Fibroblast of pulmonary artery (primary cell): ENCODE data around the gene TAF1C.

Experiments
- DNase-seq: peaks from one replicate; pipeline ENCODE4 v3.0.0-alpha.2; 2010; ENCODE audit warnings: low read depth
- H3K4me3 ChIP-seq: replicated peaks from 2 replicates; pipeline ENCODE4 v1.5.1; 2011; ENCODE audit warnings: low read depth, mild to moderate bottlenecking, control low read depth, low read length, moderate library complexity
- CTCF ChIP-seq: IDR thresholded peaks from 2 replicates; pipeline ENCODE4 v1.5.1; 2011; ENCODE audit warnings: mild to moderate bottlenecking, control low read depth, low read length, inconsistent platforms; ENCODE audit errors: missing control alignments

TAF1C gene

GRCh38 chr16:84229471-84229870, 42.6 kb upstream of the TAF1C start:
- no peak for TF ChIP-seq CTCF
- no peak for DNase-seq
- H3K4me3 ChIP-seq, result no peak overlapping the region

GRCh38 chr16:84228256-84228838, 41.5 kb upstream of the TAF1C start:
- no peak for TF ChIP-seq CTCF

GRCh38 chr16:84227548-84227947, 40.7 kb upstream of the TAF1C start:
- H3K4me3 ChIP-seq, result no peak overlapping the region
- TF ChIP-seq CTCF, result no peak
- DNase-seq, result no peak

More at GRCh38 chr16:84228256-84228838, 41.5 kb upstream of the TAF1C start:
- no peak overlapping the region for H3K4me3 ChIP-seq
- DNase-seq, result peak; percentile 91

GRCh38 chr16:84226026-84226425, 39.2 kb upstream of the TAF1C start:
- H3K4me3 ChIP-seq, result no peak overlapping the region
- TF ChIP-seq CTCF, result no peak
- DNase-seq, result no peak

GRCh38 chr16:84225571-84225970, 38.7 kb upstream of the TAF1C start:
- DNase-seq, result no peak
- TF ChIP-seq CTCF, result no peak
- H3K4me3 ChIP-seq, result no peak overlapping the region

GRCh38 chr16:84225126-84225525, 38.3 kb upstream of the TAF1C start:
- no peak for DNase-seq
- no peak for TF ChIP-seq CTCF
- no peak overlapping the region for H3K4me3 ChIP-seq

- no peak for TF ChIP-seq CTCF
- H3K4me3 ChIP-seq, result no peak overlapping the region
- no peak for DNase-seq
Observed at GRCh38 chr16:84224554-84224953, 37.7 kb upstream of the TAF1C start.
